ENCODE data around the gene LDB2.

DNA sequence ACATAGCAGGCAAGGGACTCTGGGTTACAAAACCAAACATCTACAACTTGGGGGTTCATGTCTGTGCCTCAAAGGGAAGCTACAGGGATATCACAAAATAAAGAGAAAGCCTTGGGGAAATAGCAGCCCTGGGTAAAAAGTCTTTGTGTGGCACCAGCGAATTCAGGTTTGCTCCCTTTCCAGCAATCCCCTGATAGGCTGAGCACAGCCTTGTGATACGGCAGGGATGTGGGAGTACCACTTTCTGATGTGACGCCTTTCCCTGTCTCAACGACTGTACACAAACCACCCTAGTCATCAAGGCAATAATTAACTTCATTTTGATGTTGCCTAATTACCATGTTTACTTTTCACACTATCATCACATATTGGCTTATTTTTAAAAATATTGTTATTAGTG lies 164.9 kb downstream of the LDB2 start:
- TF ChIP-seq EZH2phosphoT487 (IDR thresholded peaks at IDR 0.05; ENCODE audit: low read length): no peak
- TF ChIP-seq, protein P1, sequence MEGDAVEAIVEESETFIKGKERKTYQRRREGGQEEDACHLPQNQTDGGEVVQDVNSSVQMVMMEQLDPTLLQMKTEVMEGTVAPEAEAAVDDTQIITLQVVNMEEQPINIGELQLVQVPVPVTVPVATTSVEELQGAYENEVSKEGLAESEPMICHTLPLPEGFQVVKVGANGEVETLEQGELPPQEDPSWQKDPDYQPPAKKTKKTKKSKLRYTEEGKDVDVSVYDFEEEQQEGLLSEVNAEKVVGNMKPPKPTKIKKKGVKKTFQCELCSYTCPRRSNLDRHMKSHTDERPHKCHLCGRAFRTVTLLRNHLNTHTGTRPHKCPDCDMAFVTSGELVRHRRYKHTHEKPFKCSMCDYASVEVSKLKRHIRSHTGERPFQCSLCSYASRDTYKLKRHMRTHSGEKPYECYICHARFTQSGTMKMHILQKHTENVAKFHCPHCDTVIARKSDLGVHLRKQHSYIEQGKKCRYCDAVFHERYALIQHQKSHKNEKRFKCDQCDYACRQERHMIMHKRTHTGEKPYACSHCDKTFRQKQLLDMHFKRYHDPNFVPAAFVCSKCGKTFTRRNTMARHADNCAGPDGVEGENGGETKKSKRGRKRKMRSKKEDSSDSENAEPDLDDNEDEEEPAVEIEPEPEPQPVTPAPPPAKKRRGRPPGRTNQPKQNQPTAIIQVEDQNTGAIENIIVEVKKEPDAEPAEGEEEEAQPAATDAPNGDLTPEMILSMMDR (IDR thresholded peaks at IDR 0.05; ENCODE audit: low read length): no peak

Measured in MM.1S (cell line).